ENCODE results near the gene RNFT2.
"Not testable (repeated sequence)": the region's sequence is repeated elsewhere in the genome, so short reads cannot be mapped to it uniquely, and the experiment has no call there.

RNFT2 gene

GRCh38 chr12:116744766-116745165 is 6.7 kb downstream of the RNFT2 start:
- DNase-seq (ENCODE audit: low read depth), result no peak

- no peak for DNase-seq (ENCODE audit: low read depth)
Observed at GRCh38 chr12:116745554-116745953, 7.4 kb downstream of the RNFT2 start.

GRCh38 chr12:116749884-116750283 is 11.8 kb downstream of the RNFT2 start:
- DNase-seq (ENCODE audit: low read depth), result no peak

DNA sequence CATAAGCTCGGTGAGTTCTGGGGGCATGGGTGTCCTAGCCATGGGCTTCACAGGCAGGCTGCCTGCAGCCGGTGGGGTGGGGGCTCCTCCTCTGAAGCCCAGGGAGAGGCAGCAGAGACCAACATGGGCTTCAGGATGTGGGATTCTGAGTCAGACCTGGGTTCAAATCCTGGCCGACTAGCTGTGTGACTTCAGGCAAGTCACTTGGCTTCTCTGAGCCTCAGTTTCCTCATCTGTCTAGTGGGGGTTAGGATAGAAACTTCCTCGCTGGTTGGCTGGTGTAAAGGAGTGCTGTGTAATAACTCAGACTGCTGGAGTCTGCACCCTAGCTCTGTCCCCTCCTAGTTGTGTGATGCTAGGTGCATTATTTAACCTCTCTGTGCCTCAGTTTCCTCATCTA is 12.2 kb downstream of the RNFT2 start:
- DNase-seq (ENCODE audit: low read depth), result no peak

- DNase-seq (ENCODE audit: low read depth), result not testable (repeated sequence)
Observed at GRCh38 chr12:116754097-116754496, 16.0 kb downstream of the RNFT2 start.

GRCh38 chr12:116754783-116755182 is 16.7 kb downstream of the RNFT2 start:
- DNase-seq (ENCODE audit: low read depth), result not testable (repeated sequence)

GRCh38 chr12:116759783-116760621 is 21.9 kb downstream of the RNFT2 start:
- no peak for DNase-seq (ENCODE audit: low read depth)

DNA sequence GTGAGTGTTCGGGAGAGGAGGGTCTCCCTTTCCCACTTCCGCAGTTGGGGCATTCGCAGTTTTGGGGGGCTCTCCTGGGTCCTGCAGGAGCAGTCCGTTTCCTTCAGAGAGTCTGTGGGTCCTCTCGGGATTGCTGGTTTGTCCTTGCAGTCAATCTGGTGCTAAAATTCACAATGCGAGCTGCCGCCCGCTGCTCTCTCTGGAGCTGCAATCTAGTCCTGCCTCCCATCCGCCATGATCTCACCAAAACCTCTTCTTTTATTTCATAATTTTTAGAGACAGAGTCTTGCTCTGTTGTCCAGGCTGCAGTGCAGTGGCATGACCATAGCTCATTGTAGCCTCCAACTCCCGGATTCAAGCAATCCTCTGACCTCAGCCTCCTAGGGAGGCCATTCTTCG is 22.5 kb downstream of the RNFT2 start:
- DNase-seq (ENCODE audit: low read depth), result no peak

DNA sequence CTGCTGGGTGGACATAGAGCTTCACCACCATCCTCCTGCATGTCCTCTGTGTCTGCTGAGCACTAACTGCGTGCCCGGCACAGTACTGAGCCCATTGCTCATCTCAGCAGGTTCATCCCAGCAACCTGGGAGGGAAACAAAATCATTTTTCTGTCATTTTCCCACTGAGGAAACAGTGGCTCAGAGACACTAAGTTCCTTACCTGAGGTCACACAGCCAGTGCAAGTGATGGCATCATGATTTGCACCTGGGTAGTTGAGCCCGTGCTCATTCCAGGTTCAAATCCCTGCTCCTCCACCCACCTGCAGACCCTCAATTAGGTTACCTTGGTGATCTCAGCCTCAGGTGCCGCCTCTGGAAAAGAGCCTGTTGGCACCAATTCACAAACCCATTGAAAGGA is 23.4 kb downstream of the RNFT2 start:
- no peak for DNase-seq (ENCODE audit: low read depth)

GRCh38 chr12:116765271-116765670 is 27.2 kb downstream of the RNFT2 start:
- DNase-seq (ENCODE audit: low read depth), result no peak

DNA sequence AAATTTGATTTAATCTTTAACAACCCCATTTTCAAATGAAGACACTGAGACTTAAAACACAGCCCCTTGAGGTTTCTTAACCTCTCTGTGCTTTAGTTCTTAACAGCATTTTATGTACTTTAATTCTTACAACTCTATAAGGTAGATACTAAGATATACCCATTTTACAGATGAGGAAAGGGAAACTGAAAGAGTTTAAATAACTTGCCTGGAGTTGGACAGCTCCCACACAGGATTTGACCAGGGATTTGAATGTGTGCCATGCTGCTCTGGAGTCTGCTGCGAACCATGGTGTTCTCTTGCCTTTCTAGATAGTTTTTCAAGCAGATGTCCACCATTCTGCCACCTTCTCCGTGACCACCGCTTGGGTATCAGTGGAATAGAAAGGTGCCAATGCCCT is 28.2 kb downstream of the RNFT2 start:
- DNase-seq (ENCODE audit: low read depth), result no peak

DNA sequence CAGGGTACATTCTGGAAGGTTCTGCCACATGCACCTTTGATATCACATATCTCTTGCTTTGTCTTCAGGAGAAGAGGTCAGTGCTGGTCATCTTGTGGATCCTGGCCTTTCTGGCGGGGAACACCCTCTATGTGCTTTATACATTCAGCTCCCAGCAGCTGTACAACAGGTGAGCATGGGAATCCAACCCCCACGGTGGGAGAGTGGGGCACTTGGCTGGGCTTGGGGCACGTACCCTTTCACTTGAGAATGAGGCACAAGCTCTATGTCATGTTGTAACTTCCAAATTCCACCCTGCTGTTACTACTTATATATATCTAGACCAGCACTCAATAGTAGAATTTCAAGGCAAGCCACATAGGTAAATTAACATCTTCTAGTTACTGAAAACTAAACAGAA is 28.6 kb downstream of the RNFT2 start:
- no peak for DNase-seq (ENCODE audit: low read depth)

DNA sequence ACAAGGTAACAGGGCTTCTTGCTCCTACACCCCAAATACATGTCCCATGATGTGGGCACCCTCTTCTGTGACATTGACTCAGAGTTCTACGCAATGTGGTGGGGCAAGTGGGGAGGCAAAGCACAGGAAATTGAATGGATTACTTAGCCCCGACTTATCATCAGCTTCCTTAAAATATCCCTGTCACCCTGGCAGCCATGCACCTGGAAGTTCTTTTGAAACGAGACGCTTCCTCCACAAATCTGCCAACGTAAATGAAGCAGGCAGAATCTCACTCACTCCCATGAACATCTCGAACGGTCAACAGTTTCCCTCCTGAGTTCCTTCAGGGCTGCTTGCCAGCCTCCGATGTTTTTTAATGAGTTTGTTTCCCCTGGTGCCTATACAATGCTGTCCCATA is 33.5 kb downstream of the RNFT2 start:
- no peak for DNase-seq (ENCODE audit: low read depth)

DNA sequence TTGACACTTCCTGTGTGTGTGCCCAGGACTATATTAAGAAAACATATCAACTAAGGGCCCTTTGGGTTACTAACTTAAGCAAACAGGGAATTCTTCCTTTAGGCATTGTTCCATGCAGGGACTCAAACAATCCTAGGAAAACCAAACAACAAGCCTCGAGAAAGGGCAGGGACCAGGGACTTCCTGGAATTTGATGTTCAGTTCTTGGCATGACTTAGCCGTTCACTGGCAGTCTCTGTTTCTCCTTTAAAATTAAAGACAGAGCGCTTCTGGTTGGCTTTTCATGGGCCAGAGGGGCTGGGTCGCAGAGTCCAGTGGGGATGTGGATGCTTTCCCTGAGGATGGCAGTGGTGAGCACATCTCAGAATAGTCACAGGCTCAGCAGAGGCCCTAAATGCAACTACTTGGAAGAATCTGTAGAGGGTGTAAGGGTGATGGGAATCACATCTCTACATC is 35.2 kb downstream of the RNFT2 start:
- DNase-seq (ENCODE audit: low read depth), result no peak

DNA sequence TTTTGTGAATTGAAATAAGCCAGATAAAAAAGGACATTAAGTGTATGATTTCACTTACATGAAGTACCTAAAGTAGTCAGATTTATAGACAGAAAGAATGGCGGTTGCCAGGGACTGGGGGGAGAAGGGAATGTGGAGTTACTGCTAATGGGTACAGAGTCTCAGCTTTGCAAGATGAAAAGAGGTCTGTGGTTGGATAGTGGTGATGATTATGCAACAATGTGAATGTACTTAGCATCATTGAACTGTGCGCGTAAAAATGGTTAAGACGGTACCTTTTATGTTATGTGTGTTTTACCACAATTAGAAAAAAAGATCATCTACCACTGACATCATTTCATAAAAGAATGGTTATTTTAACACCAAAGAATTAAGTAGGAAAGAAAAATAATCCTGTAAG is 35.9 kb downstream of the RNFT2 start:
- no peak for DNase-seq (ENCODE audit: low read depth)

GRCh38 chr12:116777245-116777644 is 39.1 kb downstream of the RNFT2 start:
- DNase-seq (ENCODE audit: low read depth), result no peak

- no peak for DNase-seq (ENCODE audit: low read depth)
Observed at GRCh38 chr12:116779597-116779996, 41.5 kb downstream of the RNFT2 start.

DNA sequence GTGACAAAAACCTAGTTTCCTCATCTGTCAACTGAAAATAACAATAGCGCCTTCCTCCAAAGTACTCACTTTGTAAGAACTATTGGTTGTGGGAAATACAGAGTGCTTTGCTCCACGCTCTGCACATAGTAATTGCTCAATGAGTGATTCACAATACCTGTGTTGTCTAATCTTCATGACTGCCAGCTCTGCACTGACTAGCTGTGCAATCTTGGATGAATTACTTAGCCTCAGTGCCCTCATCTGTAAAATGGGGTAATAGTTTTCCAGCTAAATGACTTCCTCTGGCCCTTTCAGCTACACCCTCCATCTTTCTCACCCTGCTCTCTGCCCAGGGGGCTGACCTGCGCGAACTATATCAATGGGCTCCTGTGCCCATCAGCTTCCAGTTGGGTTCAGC is 42.8 kb downstream of the RNFT2 start:
- no peak for DNase-seq (ENCODE audit: low read depth)

DNA sequence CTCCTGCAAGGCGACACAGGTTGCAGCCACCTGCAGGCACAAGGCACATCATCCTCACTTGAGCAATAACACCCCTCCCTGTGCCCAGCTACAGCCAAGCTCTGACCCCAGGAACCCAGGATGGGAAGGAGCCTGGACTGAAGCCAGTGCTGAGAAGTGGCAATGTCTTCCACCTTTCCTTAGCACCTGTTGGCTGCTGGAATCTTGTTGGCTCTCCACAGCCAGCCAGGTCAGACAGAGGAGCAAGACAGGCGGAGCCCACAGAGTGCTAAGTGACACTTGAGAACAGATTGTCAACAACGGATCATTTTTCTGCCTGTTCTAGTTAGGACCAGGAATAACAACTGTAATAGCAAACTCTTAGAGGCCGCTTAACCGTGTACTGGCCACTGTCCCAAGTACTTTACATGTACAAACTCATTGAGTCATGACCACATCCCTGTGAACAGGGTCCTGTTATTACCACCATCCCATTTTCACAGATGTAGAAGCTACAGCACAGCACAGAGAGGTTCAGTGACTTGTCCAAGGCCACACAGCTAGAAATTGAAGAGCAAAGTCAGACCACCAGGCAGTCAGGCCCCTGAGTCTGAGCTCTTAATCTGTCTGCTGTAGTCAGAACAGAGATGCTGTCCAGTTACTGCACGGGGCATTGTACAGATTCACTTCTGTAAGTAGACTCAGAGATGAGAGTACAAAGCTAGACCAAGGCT is 45.6 kb downstream of the RNFT2 start:
- no peak for DNase-seq (ENCODE audit: low read depth)

GRCh38 chr12:116784238-116784612 is 46.1 kb downstream of the RNFT2 start:
- DNase-seq (ENCODE audit: low read depth), result no peak

- DNase-seq (ENCODE audit: low read depth), result not testable (repeated sequence)
Observed at GRCh38 chr12:116789562-116789961, 51.4 kb downstream of the RNFT2 start.

- no peak for DNase-seq (ENCODE audit: low read depth)
Observed at GRCh38 chr12:116790066-116790465, 52.0 kb downstream of the RNFT2 start.

- DNase-seq (ENCODE audit: low read depth), result no peak
Observed at GRCh38 chr12:116792403-116792802, 54.3 kb downstream of the RNFT2 start.

- no peak for DNase-seq (ENCODE audit: low read depth)
Observed at GRCh38 chr12:116794725-116795124, 56.6 kb downstream of the RNFT2 start.
